Endothelial cell of umbilical vein (primary cell): ENCODE data around the gene MYO18A. TPM values are rescaled to one million over a fixed set of nuclear protein-coding genes. Genes with fewer than 3 reads are reported as not detected.

ENCODE experiments used
- BruUV-seq: library from RNA; stranded (reverse); fragments of 400-500 nt; replicated peaks from 2 replicates; lab custom pipeline; 2021; lab: Mats Ljungman, UMichigan
- CTCF ChIA-PET: fragments of 300-600, 350-600 bp; sonication (Branson Sonifier 250); formaldehyde crosslinking; loops from one replicate; lab custom pipeline; 2021; ENCODE audit warnings: antibody characterized with exemption, inconsistent platforms; lab: Charles Lee
- POLR2A ChIA-PET: fragments of 300-600, 350-600 bp; sonication (Branson Sonifier 250); formaldehyde crosslinking; loops from one replicate; lab custom pipeline; 2021; ENCODE audit warnings: antibody characterized with exemption, inconsistent platforms; lab: Charles Lee
- DNase-seq: peaks from one replicate; pipeline ENCODE4 v3.0.0-alpha.2; 2011; ENCODE audit warnings: low read depth, low spot score
- FAIRE-seq: peaks from 2 replicates; lab custom pipeline; 2011; peaks lifted over from hg19 to GRCh38; lab: Jason Lieb, UNC
- H2AFZ ChIP-seq: 2 replicates; pipeline ENCODE4 v1.6.0; 2012; ENCODE audit warnings: low read depth, low read length, control low read depth, inconsistent platforms
- H3K27ac ChIP-seq: 2 replicates; pipeline ENCODE4 v1.5.1; 2011; ENCODE audit warnings: low read depth, mild to moderate bottlenecking, control low read depth, low read length, moderate library complexity; ENCODE audit not compliant: insufficient read depth
- H3K27me3 ChIP-seq, 2 experiments: 2 replicates each; pipeline versions ENCODE4 v1.6.0 to v1.6.1; 2011; ENCODE audit warnings: low read length in 2 of 2, mixed read lengths in 1 of 2; ENCODE audit not compliant: control insufficient read depth in 2 of 2, insufficient read depth in 2 of 2
- H3K36me3 ChIP-seq, 2 experiments: 2 replicates in 1 of 2; 3 replicates in 1 of 2; pipeline ENCODE4 v1.5.1; 2011; ENCODE audit warnings: low read length in 2 of 2, mild to moderate bottlenecking in 1 of 2, moderate library complexity in 1 of 2; ENCODE audit not compliant: control insufficient read depth in 2 of 2, insufficient read depth in 2 of 2; ENCODE audit errors: extremely low read depth in 1 of 2
- H3K4me1 ChIP-seq: 3 replicates; pipeline ENCODE4 v1.5.1; 2011; ENCODE audit warnings: mild to moderate bottlenecking, low read length; ENCODE audit not compliant: control insufficient read depth, insufficient read depth; ENCODE audit errors: extremely low read depth
- H3K4me2 ChIP-seq: 2 replicates; pipeline ENCODE4 v1.6.1; 2011; ENCODE audit warnings: low read length, control low read depth, mixed read lengths; ENCODE audit not compliant: insufficient read depth
- H3K4me3 ChIP-seq, 3 experiments: fragments of 200-600 bp in 1 of 3; sonication (generic), shearing (Covaris generic) in 1 of 3; replicated peaks in 1 of 3; 2 replicates each; pipeline ENCODE4 v1.5.1; 2011 to 2016; ENCODE audit warnings: control low read depth in 3 of 3, low read length in 3 of 3, mild to moderate bottlenecking in 2 of 3, inconsistent platforms in 1 of 3, low read depth in 1 of 3, moderate library complexity in 1 of 3; ENCODE audit not compliant: insufficient read depth in 1 of 3
- H3K79me2 ChIP-seq: 2 replicates; pipeline ENCODE4 v1.6.0; 2012; ENCODE audit warnings: low read length, inconsistent platforms; ENCODE audit not compliant: control insufficient read depth, insufficient read depth
- H3K9ac ChIP-seq: replicated peaks from 2 replicates; pipeline ENCODE3; 2011; ENCODE audit warnings: low read length, control low read depth; ENCODE audit not compliant: insufficient read depth; ENCODE audit errors: extremely low read depth
- H3K9me1 ChIP-seq: replicated peaks from 3 replicates; pipeline ENCODE4 v1.6.0; 2011; ENCODE audit warnings: mild to moderate bottlenecking, low read length; ENCODE audit not compliant: control insufficient read depth, insufficient read depth; ENCODE audit errors: extremely low read depth
- H3K9me3 ChIP-seq: replicated peaks from 2 replicates; pipeline ENCODE4 v1.5.1; 2012; ENCODE audit warnings: low read length, inconsistent platforms; ENCODE audit not compliant: control insufficient read depth, insufficient read depth
- H4K20me1 ChIP-seq: replicated peaks from 2 replicates; pipeline ENCODE3; 2011; ENCODE audit warnings: mild to moderate bottlenecking, low read length; ENCODE audit not compliant: control insufficient read depth, insufficient read depth; ENCODE audit errors: extremely low read depth
- CTCF ChIP-seq, 2 donors: IDR thresholded peaks; 1 replicate in 1 of 2; 2 replicates in 1 of 2; pipeline ENCODE4 v1.5.1; 2011; ENCODE audit warnings: low read length in 2 of 2, mild to moderate bottlenecking in 2 of 2, moderate library complexity in 2 of 2, control low read depth in 1 of 2, inconsistent platforms in 1 of 2, low read depth in 1 of 2; ENCODE audit not compliant: insufficient read depth in 1 of 2; ENCODE audit errors: extremely low read depth in 1 of 2
- EZH2 ChIP-seq: IDR thresholded peaks from 2 replicates; pipeline ENCODE4 v1.6.1; 2012; ENCODE audit warnings: borderline replicate concordance, low read depth, mild to moderate bottlenecking, moderate library complexity, low read length, inconsistent platforms; ENCODE audit not compliant: severe bottlenecking
- FOS ChIP-seq: IDR thresholded peaks from 2 replicates; pipeline ENCODE4 v1.6.1; 2011; ENCODE audit warnings: mild to moderate bottlenecking, low read length, moderate library complexity, borderline replicate concordance; ENCODE audit not compliant: insufficient read depth
- GATA2 ChIP-seq: IDR thresholded peaks from 2 replicates; pipeline ENCODE4 v1.7.0; 2011; ENCODE audit warnings: low read depth, mild to moderate bottlenecking, moderate library complexity, mixed read lengths, low read length; ENCODE audit not compliant: insufficient read length, insufficient read depth
- JUN ChIP-seq: IDR thresholded peaks from 2 replicates; pipeline ENCODE4 v1.6.1; 2011; ENCODE audit warnings: borderline replicate concordance, low read depth; ENCODE audit not compliant: insufficient read length, insufficient read depth
- MAX ChIP-seq: IDR thresholded peaks from 2 replicates; pipeline ENCODE4 v1.6.1; 2011; ENCODE audit not compliant: insufficient read depth, insufficient read length
- MYC ChIP-seq: IDR thresholded peaks from one replicate; pipeline ENCODE4 v1.6.1; 2011; ENCODE audit warnings: mild to moderate bottlenecking, low read depth, low read length
- POLR2A ChIP-seq: IDR thresholded peaks from 2 replicates; pipeline ENCODE4 v1.6.1; 2012; ENCODE audit warnings: low read depth, mild to moderate bottlenecking, control low read depth, low read length
- POLR2AphosphoS5 ChIP-seq: IDR thresholded peaks from 2 replicates; pipeline ENCODE4 v1.6.1; 2012; ENCODE audit warnings: low read depth, mild to moderate bottlenecking, control low read depth, low read length, moderate library complexity; ENCODE audit not compliant: insufficient read depth
- dilution Hi-C: fragments of 300-500 bp; cut with MboI; formaldehyde crosslinking; loops from one replicate; pipeline ENCODE4 v1.15.0; 2019; ENCODE audit warnings: low sequenced_read_pairs; ENCODE audit not compliant: extremely low pct_ligation_motif_present
- intact Hi-C: fragments of 100-400 bp; cut with micrococcal nuclease; formaldehyde crosslinking; loops from one replicate; pipeline ENCODE4 v1.10.0; 2022
- polyA plus RNA-seq, 4 experiments: library from polyadenylated mRNA; depleted of rRNA in 3 of 4; stranded (reverse) in 3 of 4; unstranded in 1 of 4; fragments of >200 nt; gene quantifications; 2 replicates each; pipeline versions ENCODE4 v1.2.1 to v1.2.3, GENCODE V29; 2011 to 2012; ENCODE audit warnings: missing spikeins in 1 of 4
- total RNA-seq: library from RNA; stranded (reverse); gene quantifications from 2 replicates; pipeline ENCODE4 v1.2.3, GENCODE V29; 2021

The MYO18A gene
- total and polyA plus RNA-seq, 2 donors (not counting 3 experiments of a cell fraction or from before 2014, with no cell fraction given) = 3.9 to 28.3 TPM

- BruUV-seq = no TSS peak
- no peaks in the 10 kb centered on the region for H4K20me1 ChIP-seq
- intact Hi-C loops (no loop called here), dilution Hi-C loops (no loop called here)
- no peaks in the 10 kb centered on the region for H3K9me1 ChIP-seq
- H3K27me3 ChIP-seq = no peaks in the 10 kb centered on the region
- H3K9me3 ChIP-seq = no peaks in the 10 kb centered on the region
- no peak overlapping the region for H3K9ac ChIP-seq
- no peaks in the 10 kb centered on the region for H3K36me3 ChIP-seq
- no peak overlapping the region for H2AFZ ChIP-seq
- no peak overlapping the region for H3K4me3 ChIP-seq
- no peak overlapping the region for H3K27ac ChIP-seq
- DNase-seq = no peak
- ChIA-PET CTCF (interaction anchor here (1.0 to 13.7 kb wide), 9 partner anchors 15 to 144 kb away, joined by 3 to 329 read pairs (median 17); partner anchors contain the start of gene MYO18A), POLR2A (no interaction called here)
- no peak overlapping the region for H3K4me2 ChIP-seq
- H3K79me2 ChIP-seq = no peaks in the 10 kb centered on the region
- FAIRE-seq = peak; percentile 53
- H3K4me1 ChIP-seq = peaks cover 16% of the 10 kb centered on the region
- TF ChIP-seq MAX (no peak), JUN (no peak), GATA2 (no peak), POLR2AphosphoS5 (no peak), CTCF (IDR thresholded peaks at IDR 0.05; ENCODE audit: extremely low read depth in 1 of 2, insufficient read depth in 1 of 2, low read depth in 1 of 2, low read length in 2 of 2) (no peak), POLR2A (no peak), MYC (no peak), EZH2 (no peak), FOS (no peak)
Measured at GRCh38 chr17:29146369-29146972, 33.7 kb downstream of the MYO18A start.
